MM.1S (cell line): ENCODE measurements around the gene TMEM134.

Source experiments
- CTCF ChIP-seq: fragments of 300-600 bp; sonication (generic); IDR thresholded peaks from 2 replicates; pipeline ENCODE4 v1.5.1; 2016; ENCODE audit warnings: antibody characterized with exemption, low read length, mixed read lengths
- EZH2 ChIP-seq: fragments of 300-600 bp; sonication (generic); optimal IDR thresholded peaks from 2 replicates; pipeline ENCODE3; 2017; ENCODE audit warnings: low read depth, mild to moderate bottlenecking, antibody characterized with exemption, low read length, mixed read lengths

DNA sequence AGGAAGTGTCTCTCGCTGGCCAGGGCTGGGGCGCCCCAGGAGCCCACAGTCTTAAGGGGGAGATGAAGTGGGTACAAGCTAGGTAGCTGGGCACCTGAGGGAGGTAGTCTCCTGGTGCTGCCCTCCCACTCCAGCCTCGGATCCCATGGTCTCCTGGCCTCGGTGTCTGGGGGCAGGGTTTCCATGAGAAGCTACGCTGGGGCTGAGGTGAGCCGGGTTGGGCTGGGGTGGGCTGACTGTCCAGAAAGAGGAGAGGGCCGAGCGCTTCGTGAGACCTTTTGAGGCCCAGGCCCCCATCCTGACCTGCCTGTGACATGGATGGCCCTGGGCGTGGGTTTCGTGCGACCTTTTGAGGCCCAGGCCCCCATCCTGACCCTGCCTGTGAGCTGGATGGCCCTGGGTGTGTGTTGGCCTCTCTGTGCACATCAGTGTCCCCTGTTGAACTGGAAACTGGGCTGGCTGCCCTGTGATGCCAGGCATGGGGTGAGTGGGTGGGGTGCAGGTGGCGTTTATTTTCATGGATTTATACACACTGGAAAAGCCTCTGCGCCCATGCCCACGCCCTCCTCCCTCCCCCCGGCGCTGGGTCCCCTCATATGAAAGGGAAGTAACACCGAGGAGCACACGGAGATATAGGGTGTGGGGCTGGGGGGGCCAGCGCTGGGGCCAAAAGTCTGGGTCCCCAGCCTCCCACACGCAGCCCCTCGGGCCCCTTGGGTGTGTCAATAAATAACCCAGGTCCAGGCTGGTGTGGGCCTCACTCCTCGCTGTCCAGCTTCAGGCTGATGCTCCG is 22.4 kb upstream of the TMEM134 start:
- TF ChIP-seq CTCF (no peak), EZH2 (no peak)
